ENCODE data around the gene TEX19.

DNA sequence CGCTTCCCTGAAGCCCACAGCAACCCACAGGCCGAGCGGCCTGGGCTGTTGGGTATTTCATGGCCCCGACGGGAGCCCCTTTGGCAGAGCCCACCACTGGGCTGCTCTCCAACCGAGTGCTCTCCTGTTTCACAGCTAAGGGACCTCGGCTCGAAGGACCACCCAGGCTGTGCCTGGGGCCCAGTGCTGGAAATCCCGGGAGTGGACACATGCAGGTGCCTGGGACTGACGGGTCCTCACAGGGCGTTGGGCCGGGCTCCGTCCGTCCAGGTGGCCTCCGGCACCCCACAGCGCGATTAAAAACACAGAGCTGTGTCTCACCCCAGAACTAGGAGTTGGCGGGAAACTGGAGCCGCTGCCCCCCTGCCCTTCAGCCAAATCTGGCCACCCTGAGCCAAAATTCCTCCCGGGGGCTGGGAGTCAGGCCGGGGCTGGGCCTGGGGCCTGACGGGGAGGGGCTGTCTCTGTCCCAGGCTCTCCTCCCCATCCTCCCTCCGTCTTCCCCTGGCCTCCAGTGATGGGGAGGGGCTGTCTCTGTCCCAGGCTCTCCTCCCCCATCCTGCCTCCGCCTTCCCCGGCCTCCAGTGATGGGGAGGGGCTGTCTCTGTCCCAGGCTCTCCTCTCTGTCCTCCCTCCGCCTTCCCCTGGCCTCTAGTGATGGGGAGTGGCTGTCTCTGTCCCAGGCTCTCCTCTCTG lies 26.7 kb downstream of the TEX19 start:
- TF ChIP-seq FOXM1 (IDR thresholded peaks at IDR 0.05; ENCODE audit: borderline replicate concordance, low read depth) (no peak), CREB1 (IDR thresholded peaks at IDR 0.05; ENCODE audit: low read depth) (no peak), MAX (IDR thresholded peaks at IDR 0.05) (no peak), REST (IDR thresholded peaks at IDR 0.05; ENCODE audit: low read depth) (no peak), EP300 (IDR thresholded peaks at IDR 0.05; ENCODE audit: borderline replicate concordance) (no peak), RAD21 (IDR thresholded peaks at IDR 0.05; ENCODE audit: low read depth) (no peak), YY1 (IDR thresholded peaks at IDR 0.05; ENCODE audit: low read depth) (no peak), TEAD4 (IDR thresholded peaks at IDR 0.05) (peak; percentile 17; the same call in 1 of the 2 replicates), EGR1 (IDR thresholded peaks at IDR 0.05) (no peak), CEBPB (IDR thresholded peaks at IDR 0.05) (no peak), TAF1 (IDR thresholded peaks at IDR 0.05; ENCODE audit: low read depth) (no peak), NFIC (IDR thresholded peaks at IDR 0.05) (peak; percentile 31; the same call in 1 of the 2 replicates)

All from Ishikawa (cell line).